Measurements from ENCODE around the gene STT3A.

- no peak for TF ChIP-seq POLR2A (IDR thresholded peaks at IDR 0.05)
- no peak for TF ChIP-seq CTCF (IDR thresholded peaks at IDR 0.05)
- TF ChIP-seq POLR2AphosphoS5 (IDR thresholded peaks at IDR 0.05; ENCODE audit: insufficient read depth in 1 of 2, low read depth in 1 of 2) = no peak
These were observed 6.0 kb upstream of the STT3A start for GRCh38 chr11:125586623-125587022.
